HG02943 (cell line): ENCODE data around the gene GDF15.
A peak's percentile ranks its signal among the peaks of the same experiment; 100 is the strongest.

ENCODE experiments used
- ATAC-seq: cut with Tn5 transposase; IDR thresholded peaks from one replicate; pipeline ENCODE4 v1.9.1; 2021; ENCODE audit warnings: mild to moderate bottlenecking, low read depth, moderate library complexity; ENCODE audit not compliant: unreplicated experiment

GDF15 gene

DNA sequence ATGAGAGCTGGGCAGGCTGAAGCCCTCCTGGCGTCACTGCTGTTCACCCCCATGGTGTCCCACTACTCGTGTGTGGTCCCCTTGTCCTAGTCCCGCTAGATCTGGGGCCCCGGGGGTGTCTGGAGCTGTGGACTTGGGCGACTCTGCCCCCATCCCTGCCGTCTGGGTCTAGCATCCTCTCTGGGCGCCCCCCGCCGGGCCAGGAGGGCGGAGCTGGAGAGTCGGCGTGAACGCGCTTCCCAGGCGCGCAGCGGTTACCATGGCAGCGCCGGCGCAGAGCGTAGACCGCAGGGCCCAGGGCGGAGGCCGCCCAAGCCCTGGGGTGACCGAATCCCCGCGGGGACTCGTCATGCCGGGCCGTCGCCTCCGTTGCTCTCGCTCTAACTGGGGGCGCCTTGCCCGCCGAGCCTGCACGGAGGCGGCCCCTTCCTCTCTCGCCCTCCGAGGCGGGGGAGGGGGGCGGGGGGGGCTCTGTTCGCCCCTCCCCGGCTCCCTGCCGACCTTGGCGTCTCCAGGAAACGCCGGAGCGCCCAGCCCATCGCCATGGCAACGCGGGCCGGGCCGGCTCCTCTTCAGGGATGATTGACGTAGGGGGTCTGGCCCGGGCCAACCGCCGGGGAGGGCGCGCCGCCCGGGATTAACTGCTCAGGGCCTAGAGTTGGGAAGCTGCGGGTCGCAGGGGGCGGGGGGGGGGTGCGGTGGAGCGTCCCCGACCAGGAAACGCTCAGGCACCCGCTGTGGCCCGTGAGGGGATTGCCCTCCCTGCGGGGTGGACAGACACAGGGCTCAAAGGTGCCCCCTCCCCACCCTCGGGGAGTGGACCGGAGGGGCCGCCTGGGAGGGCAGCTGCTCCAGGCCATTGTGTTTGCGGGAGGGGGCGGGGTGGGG lies 43.1 kb downstream of the GDF15 start:
- ATAC-seq = peak; percentile 62

DNA sequence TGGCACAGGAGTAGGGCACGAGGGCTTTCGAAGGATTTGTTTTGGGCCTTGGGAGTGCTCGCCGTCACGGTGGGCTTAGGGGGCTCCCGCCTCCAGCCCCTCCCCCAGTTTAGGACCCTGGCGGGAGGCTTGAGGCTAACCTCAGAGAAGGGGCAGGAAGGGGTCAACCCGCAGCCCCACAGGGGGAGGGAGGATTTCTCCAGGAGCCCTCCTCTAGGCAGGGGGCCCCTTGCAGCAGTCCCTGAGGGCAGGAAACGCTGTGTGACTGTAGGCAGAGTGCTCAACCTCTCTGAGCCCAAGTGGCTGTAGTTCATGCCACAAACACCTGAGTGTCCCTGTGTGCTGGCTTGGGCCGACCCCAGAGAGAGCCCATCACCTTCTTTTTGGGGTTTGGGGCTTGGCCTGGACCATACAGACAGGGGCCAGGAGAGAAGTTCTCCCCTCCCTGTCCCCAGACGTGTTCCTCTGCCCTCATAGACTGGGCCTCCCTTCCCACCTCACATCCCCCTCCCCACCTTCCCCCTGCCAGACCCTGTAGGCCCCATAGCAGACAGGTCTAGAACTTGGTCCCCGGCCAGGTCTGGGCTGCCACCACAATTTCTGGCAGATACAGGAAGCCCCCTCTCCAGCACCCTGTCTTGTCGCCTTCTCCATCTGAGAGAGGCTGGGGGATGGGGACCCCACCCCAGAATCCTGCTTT lies 43.9 kb downstream of the GDF15 start:
- no peak for ATAC-seq

DNA sequence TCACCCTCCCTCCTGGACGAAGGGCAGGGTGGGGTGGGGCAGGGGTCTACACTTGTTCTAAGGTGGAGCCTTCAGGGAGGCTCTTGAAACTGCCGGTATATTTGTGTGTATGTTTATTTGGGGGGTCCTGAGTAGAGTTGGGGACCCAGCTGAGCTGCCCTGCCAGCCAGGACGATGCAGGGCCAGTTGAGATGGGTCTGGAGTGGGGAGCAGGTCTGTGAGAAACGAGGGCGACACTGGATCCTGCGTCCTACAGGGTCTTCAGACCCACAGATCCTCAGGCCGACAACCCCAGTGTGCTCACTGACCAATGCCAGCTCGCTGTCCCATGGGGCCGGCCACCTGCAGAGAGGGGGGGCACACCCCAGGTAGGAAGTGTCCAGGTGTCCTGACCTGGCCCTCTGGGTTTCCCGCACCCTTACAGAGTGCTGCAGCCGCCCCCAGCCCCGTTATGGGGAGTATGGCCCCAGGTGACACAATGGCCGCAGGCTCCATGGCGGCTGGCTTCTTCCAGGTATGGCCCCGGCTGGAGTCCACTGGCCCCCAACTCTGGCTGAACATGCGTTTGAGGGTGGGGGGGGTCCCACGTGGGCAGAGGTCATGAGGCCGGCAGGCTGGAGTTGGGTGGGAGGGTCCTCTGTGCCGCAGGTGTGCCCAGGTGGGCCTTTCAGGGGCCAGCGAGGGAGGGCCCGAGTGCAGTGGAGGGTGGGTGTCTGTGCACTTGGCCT lies 44.6 kb downstream of the GDF15 start:
- no peak for ATAC-seq

DNA sequence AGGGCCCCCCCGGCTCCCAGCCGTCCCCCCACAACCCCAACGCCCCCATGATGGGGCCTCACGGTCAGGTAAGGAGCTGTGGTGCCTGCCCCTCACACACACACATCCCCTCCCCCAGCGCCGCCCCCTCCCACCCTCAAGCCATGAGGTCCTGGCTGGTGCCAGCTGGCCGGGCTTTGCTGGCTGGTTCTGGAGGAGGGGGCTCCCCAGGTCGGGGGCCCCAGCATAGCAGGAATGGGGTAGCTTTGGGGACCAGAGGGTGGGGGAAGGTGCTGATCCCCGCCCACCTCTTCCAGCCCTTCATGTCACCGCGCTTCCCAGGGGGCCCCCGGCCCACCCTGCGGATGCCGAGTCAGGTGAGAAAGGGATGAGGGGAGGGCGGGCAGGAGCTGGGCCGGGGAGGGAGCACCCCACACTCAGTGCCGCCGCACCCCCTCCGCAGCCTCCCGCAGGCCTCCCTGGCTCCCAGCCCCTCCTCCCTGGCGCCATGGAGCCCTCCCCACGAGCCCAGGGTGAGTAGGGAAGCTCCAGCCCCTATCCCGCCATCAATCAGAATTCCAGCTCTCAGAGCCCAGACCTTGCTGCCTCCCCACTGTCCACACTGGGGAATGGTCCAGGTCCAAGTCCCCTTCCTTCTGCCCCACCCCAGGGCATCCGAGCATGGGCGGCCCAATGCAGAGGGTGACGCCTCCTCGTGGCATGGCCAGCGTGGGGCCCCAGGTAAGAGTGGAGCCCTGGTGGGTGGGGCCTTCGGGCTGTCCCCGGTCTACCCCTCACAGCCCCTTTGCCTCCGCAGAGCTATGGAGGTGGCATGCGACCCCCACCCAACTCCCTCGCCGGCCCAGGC lies 45.6 kb downstream of the GDF15 start:
- ATAC-seq = no peak

DNA sequence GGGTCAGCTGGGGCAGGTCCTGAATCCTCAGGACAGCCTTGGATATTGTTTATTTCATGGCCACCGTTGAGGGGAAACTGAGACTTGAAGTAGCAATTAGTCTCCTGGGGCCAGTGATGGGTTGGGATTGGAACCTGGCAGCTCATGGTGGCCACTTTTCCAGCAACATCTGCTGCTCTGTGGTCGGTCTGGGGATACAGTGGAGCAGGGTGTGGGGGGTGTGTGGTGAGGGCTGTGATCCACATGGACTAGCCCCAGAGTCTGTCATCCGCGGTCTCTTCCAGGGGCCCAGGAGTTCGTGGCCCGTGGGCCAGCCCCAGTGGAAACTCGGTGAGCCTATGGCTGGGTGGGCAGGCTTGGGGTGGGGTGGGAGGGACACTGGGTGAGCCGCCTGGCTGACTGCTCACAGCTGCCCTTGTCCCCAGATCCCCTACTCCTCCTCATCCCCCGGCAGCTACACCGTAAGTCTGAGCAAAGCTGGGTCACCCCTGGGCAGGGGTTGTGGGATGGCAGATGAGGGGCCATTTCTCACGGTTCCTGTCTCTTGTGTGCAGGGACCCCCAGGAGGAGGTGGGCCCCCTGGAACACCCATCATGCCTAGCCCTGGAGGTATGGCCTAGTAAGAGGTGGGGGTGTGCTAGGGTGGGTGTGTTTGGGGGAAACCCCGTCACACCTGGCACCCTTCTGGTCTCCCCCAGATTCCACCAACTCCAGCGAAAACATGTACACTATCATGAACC lies 46.5 kb downstream of the GDF15 start:
- ATAC-seq = no peak

DNA sequence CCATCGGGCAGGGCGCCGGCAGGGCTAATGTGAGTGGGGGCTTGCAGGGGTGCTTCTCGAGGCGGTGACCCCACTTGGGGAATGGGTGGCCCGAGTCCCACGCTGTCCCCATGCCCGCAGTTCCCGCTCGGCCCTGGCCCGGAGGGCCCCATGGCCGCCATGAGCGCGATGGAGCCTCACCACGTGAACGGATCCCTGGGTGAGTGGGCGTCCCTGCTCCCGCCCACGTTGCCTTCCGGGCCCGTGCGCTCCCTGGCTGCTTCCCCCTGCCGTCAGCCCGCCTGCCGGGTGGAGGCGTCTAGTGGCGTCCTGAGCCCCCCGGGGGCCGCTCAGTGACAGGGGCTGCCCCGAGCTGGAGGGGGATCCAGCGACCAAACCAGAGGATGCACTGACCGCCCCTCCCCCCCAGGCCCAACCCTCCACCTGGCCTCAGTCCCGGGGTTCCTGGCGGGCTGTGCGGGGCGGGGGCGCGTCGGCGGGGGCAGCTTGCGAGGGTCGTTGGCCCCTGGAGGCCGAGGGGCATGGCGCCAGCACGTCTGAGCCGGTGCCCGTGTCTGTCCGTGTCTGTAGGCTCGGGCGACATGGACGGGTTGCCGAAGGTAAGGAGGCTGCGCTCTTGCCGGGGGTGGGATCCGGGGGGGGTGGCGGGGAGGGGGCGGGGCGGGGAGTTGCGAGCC lies 47.2 kb downstream of the GDF15 start:
- ATAC-seq = no peak

DNA sequence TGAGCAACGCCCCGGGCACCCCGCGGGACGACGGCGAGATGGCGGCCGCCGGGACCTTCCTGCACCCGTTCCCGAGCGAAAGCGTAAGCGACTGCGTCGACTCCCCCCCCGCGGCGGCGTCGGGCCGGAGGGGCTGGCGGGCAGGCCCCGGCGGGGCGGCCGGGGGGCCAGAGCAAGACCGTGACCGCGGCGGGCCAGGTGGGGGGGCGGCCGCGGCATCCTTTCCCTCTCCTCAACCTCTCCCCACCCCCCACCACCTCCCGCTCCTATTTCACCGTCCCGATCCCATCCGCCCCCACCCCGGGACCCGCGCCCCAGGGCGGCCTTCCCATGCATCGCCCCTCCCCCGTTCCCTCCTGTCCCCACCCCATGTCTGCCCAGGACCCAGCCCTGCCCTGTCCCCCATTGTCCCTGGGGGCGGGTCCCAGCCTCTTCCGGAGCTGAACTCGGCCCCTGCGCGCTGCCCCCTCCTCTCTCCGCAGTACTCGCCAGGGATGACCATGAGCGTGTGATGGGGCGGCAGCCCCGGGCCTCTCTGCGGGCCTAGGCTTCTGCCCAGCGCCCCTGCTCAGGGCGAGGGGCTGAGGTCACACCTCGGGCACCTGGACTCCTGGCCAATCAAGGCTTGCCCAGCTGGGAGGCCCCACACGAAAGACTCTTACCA lies 47.9 kb downstream of the GDF15 start:
- ATAC-seq = no peak

DNA sequence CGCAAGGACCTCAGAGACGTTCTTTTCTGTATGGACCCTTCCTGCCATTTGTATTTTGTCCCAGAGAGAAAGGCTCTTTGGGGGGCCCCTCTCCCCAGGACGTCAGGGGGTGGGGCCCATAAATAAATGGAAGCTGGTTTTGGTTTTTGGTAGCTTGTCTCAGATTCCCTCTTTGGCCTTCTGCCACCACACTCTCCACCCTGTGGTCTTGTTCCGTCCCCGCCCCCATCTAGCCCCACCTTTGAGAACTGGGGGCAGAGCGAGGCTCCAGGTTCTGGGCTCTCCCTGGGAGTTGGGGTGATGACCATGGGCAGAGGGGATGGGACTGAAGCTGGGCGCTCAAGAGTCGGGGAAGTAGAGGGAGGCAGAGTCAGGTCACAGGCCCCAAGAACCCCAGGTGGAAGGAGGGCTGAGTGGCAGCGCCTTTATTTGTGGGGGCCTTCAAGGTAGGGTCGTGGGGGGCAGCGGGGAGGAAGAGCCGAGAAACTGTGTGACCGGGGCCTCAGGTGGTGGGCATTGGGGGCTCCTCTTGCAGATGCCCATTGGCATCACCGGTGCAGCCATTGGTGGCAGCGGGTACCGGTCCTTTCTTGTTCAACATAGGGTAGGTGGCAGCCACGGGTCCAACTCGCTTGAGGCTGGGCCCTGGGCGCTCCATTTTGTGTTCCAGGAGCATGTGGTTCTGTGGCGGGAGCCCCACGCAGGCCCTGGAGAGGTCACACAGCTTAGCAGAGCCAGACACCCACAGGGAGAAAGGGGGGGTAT lies 48.6 kb downstream of the GDF15 start:
- ATAC-seq = no peak

DNA sequence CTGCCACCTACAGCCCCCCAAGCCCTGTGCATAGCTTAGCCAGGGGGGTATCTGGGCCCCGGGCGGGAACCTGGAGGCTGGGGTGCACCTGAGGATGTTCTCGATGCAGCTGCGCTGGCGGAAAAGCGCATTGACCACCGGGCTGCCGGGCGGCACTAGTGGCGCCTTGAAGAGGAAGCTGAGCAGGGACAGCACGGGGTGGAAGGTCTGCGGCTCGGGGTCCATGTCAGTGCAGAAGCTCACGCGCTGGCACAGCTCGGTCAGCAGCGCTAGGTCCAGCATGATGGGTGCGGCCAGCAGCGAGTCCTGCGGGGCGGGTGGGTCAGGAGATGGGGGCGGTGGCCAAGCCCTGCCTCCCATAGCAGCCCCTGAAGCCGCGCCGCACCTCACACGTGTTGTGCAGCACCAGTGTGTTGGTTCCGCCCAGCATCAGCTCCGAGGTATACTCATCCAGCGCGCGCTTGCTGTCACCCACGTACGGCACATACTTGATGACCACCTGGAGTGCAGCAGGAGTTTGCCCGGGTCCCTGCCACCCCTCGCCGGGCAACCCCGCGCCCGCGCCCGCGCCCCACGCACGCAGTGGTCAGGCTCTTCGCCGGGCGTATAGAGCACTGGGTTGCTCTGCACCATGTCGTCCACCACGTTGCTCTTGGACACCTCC lies 49.4 kb downstream of the GDF15 start:
- no peak for ATAC-seq

DNA sequence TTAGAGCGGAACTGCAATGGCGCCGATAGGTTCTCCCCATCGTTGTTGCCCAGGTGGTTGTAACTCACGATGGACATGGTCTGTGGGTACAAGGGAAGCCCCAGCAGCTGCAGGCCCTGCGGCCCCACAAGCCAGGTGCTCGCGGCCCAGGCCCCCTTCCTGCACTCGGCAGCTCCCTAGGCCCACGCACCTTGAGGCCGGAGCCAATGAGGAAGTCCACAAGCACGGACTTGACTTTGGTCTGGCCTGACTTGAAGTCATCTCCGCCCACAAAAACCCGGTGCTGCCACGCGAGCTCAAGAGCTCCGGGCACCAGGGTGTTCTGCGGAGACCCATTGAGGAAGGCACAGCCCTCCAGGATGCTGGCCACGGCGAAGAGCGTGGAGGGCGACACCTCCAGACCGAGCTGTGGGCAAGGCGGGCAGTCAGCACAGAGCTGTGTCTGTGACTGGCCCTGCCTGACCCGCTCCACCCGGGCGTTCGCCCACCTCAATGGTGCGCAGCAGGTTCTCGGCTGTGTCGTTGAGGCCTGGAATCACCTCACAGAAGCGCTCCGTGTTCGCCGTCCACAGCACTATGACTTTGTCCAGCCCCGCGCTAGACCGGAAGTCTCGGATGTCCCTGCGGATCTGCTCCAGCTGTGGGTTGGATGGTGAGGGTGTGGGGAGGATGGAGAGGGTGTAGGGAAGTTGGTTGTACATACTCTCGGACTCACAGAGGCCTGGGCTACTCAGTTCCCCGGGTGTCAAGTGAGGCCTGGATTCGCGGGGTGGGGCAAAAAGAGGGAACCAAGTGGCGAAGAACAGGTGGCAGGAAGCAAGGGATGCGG lies 50.1 kb downstream of the GDF15 start:
- ATAC-seq = no peak

DNA sequence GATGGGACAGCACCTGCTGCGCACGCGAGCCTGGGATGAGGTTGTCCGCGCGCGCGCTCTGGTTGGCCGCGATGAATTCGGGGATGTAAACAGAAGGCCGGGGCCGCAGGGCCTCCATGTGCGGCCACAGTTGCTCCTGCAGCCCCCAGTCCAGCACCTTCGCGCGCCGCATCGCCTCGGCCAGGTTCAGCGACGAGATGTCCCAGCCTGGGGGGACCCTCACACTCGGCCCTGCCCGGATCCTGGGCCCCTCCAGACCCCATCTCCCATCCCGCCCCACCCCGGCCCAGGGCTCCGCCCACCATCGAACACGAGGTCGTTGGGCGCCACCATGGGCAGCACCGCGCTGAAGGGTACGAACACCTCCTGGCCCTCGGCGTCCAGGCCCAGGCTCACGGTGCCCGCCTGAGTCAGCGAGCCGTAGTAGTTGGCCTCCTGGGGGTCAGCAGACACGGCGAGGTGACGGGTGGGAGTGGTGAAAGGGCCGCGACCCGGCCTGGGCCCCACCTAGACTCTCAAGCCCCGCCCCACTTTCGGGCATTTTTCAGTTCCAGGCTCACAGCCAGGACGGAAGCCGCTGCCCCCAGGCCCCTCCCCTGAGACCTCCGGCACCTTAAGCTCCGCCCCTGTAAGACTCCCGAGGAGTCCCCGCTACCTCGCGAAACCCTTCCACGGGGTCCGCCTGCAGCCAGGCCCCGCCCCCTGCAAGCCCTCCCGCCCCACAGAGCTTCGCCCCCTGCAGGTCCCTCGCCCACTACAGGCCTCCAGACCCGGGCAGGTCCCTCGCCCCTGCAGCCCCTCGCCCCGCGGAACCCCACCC lies 50.9 kb downstream of the GDF15 start:
- peak; percentile 58 for ATAC-seq

DNA sequence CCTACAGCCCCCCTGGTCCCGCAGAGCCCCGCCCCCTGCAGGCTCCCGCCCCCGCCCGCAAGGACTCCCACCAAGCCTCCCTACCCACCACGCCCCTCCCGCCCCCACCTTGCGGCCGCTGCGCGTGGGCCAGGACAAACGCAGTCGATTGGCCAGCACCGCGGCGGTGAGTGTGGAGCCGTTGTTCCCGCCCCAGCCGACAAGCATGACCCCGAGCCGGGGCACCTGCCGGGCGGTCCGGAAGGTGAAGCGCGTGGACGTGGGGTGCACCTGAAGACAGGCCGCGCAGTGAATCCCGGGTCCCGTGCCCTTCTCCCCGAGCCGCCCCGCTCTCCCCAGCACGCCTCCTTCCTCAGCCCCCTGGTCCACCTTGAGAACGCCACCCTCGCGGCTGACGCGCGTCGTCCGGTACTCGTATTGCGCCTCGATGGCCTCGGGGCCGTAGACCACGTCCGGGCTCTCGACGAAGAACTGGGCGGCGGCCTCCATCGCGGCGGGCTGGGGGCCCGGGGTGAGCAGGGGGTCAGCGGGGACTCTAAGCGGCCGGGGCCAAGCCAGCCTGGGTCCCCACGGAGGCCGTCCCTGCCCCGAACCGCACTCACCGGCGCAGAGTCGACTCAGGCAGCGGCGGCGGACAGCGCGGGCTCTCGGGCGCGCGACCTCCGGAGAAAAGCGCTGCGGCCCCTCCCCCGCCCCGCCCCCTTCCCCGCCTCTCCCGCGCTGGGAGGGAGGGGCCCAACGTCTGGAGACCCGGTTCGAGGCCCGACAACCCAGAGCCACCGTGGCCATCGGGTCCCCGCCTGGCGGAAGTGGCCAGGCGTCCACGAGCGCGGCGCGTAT lies 51.8 kb downstream of the GDF15 start, which contains the start of gene ISYNA1:
Gene ISYNA1, minus strand, starts transcription at position 643 of the 840 bp plus-strand sequence. Its CDS starts 154 bp downstream, at position 489.
- no peak for ATAC-seq

DNA sequence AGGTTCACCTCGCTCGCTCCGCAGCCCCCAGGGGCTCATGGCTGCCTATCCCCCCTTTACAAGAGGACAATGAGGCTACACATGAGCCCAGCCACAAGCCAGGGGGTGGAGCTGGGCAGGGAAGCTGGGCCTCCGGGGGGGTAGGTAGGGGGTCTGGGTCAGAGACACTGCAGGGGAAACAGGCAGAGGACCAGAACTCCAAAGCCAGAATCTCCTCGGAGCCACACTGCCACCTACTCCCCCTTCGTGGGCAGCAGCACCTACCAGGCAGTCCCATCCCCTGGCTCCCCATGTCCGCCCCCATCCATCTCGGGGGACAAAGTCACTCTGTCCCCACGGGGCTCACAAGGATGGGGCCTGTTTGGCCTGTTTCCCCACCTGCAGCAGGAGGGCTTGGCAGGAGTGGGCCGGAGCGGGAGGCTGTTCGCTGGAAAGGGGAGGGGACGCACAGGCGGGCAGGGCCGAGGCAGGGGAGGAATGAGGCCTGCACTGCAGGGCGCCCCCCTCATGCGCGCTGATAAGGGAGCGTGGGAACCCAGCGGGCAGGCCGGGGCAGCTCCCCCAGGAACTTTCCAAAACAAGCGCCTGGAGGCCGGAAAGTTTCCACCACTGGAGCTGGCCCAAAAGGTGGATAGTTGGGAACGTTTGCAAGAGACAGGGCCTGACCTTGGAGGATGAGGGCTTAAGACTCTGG lies 52.5 kb downstream of the GDF15 start:
- ATAC-seq = no peak
